Putamen (tissue), 1 donor: ENCODE results near the gene RMRP.
"Not testable (repeated sequence)": the region's sequence is repeated elsewhere in the genome, so short reads cannot be mapped to it uniquely, and the experiment has no call there.

ENCODE experiments used
- DNase-seq: peaks from one replicate; pipeline ENCODE4 v3.0.0-alpha.2; 2016; ENCODE audit warnings: low spot score

The RMRP gene

DNA sequence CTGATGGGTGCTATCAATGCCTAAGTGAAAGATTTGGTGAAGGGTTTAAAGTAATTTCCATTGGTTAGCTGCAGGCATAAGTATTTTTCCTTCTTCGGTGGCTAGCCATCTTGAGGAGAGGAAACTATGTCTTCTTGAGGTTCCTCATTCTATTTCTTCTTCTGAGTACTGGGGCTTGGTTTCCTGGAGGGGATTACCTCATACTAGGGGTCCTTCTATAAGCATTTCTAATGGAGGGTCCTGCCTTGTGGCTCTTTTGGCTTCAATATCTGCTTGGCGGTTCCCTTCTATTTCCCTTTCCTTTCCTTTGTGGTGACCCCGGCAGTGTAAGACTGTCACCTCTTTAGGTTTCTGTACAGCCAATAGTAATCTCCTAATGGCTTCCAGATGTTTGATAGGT, 16.3 kb downstream of the RMRP start:
- not testable (repeated sequence) for DNase-seq

GRCh38 chr9:35640431-35640830, 17.4 kb downstream of the RMRP start:
- not testable (repeated sequence) for DNase-seq

DNA sequence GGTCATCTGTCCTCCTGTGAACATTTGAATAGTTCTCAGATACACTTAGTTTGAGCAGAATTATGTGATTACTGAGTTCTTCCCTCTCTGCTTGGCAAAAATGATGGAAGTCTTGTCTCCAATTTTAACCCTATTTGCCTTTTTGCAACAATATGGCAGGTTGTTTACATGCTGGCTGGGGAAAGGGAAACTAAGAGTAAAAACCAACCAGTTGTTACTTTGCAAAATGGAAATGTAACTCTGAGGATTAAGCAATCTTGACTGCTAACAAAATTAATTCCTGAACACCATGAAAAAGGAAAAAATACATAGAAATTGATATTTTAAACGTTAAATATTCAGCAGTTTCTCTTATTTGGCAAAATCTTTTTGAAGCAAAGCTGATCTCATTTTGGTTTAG, 18.2 kb downstream of the RMRP start:
- no peak for DNase-seq

GRCh38 chr9:35639225-35639624, 18.6 kb downstream of the RMRP start:
- not testable (repeated sequence) for DNase-seq

DNA sequence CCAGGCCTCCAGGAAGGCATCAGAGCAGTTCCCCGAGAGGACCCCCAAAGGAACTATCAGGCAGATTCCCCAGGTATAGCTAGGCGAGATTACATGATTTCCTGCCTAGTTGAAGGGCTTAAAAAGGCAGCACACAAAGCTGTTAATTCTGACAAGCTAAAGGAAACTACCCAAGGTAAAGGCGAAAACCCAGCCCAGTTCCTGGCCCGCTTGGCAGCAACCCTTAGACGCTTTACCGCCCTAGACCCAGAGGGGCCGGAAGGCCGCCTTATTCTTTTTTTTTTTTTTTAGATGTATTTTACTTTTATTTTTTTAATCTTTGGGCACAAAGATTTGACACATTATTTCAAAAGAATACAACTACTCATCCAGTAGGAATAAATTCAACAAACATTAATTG, 19.1 kb downstream of the RMRP start:
- not testable (repeated sequence) for DNase-seq

- not testable (repeated sequence) for DNase-seq
Observed at GRCh38 chr9:35637427-35637955, 20.3 kb downstream of the RMRP start.

DNA sequence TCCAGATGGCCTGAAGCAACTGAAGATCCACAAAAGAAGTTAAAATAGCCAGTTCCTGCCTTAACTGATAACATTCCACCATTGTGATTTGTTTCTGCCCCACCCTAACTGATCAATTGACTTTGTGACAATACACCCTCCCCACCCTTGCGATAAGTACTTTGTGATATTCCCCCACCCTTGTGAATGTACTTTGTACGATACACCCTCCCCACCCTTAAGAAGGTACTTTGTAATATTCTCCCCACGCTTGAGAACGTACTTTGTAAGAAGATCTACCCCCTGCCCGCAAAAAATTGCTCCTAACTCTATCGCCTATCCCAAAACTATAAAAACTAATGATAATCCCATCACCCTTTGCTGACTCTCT, 21.0 kb downstream of the RMRP start:
- DNase-seq, result not testable (repeated sequence)

DNA sequence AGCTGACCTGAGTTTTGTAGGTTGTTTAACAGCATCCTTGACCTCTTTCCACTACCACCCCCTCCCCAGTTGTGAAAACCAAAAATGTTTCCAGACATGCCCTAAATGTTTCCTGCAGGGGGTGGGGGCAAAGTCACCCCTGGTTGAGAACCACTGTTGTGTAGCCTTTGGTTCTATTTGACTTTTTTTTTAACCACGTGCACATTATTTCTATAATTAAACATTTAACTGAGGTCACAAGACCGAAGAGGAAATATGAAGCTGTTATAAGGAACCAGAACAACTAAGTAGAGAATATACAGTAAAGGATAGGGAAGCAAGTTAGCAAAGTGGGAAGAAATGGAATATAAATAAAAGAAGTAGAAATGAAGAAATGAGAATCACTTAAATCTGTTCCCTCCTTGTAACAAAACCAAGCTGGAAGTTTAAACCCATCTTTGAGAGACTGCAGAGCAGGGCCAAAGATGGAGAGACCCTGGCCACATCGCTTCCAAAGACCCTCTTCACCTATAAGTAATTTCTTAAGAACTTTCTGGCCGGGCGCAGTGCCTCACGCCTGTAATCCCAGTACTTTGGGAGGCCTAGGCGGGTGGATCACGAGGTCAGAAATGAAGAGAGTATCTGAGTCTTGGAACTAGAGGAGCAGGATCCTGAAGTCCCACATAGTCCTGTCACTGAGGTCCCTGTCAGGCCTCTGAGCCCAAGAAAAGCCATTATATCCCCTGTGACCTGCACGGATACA, 21.5 kb downstream of the RMRP start:
- DNase-seq, result no peak

DNA sequence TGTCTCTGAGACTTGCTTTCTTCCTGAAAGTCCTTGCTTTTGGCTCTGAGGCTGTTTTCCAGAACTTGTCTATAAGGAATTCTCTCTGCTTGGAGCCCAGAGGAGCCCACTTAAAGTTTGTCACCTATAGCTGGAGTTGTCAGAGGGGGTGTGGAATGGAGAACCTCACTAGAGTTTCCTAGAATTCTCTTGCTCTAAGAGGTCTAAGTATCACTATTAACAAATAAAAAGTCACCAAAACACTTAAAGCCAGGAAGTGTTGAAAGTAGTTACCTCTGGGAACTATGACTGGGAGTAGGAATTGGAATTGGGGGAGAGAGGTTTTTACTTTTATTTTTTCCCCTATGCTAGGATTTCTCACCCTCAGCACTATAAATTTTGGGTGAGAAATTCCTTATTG, 22.1 kb downstream of the RMRP start:
- no peak for DNase-seq

DNA sequence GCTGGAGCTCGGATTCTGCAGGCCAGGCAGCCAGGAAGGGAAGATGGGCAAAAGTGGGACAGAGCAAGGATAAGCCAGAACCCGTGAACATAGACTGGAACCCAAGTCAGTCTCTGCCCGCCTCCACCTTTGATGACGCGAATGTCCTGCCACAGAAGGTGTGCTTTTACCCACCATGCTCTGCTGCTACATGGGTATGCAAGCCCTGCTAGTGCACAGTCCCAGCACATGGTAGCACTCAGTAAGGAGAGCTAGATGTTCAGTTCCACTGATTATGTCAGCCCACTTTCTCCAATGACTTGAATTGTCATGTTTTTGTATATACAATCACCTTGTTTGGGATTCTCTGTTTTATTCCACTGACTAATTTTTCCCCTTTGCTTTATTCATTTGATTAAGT, 28.2 kb downstream of the RMRP start:
- no peak for DNase-seq

DNA sequence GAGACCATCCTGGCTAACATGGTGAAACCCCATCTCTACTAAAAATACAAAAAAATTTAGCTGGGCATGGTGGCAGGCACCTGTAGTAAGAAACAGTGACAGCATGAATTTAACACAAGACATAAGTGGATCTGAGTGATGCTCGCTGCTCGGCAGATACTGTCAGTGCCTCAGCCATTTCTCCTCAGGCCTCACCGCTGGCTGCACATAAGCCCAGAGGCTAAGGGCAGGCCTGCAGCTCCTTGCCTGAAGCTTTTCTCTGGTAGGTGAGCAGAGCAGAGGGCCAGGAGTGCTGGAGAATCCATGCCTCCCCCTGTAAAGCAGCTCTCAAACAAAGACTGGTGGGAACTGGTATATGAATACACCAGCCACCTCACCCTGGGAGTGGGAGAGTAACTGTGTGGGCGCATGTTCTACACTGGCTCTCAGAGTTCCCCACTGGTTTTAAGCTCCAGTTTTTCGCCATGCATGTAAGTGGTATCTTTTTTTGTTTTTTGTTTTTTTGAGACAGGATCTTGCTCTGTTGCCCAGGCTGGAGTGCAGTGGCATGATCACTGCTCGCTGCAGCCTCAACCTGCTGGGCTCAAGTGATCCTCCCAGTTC, 29.3 kb downstream of the RMRP start:
- DNase-seq, result no peak

DNA sequence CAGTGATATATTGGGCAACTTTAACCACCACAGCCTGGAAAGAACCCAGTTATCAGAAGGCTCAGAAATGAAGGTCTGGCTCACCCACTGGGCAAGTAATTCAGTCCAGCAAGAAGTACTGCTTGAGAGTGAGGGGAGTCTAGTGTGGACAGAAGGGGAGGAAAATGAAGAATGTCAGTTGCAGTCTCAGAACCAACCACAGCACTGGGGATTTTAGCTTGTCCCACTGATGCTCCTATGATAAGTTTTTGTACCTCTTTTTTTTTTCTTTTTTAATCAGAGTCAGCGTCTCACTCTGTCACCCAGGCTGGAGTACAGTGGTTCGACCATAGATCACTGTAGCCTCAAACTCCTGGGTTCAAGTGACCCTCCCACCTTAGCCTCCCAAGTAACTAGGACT, 30.2 kb downstream of the RMRP start:
- DNase-seq, result no peak

GRCh38 chr9:35619800-35620158, 38.0 kb downstream of the RMRP start:
- DNase-seq, result no peak

- DNase-seq, result no peak
Observed at GRCh38 chr9:35618854-35619799, 38.7 kb downstream of the RMRP start.

GRCh38 chr9:35618325-35618727, 39.5 kb downstream of the RMRP start, which contains the start of gene CD72:
TSS of gene CD72 (minus strand) at chr9:35618413. CDS start at chr9:35618303, 110 bp downstream.
- DNase-seq, result no peak

GRCh38 chr9:35617548-35617947, 40.3 kb downstream of the RMRP start:
- DNase-seq, result no peak

- no peak for DNase-seq
Observed at GRCh38 chr9:35616681-35617459, 40.9 kb downstream of the RMRP start.

DNA sequence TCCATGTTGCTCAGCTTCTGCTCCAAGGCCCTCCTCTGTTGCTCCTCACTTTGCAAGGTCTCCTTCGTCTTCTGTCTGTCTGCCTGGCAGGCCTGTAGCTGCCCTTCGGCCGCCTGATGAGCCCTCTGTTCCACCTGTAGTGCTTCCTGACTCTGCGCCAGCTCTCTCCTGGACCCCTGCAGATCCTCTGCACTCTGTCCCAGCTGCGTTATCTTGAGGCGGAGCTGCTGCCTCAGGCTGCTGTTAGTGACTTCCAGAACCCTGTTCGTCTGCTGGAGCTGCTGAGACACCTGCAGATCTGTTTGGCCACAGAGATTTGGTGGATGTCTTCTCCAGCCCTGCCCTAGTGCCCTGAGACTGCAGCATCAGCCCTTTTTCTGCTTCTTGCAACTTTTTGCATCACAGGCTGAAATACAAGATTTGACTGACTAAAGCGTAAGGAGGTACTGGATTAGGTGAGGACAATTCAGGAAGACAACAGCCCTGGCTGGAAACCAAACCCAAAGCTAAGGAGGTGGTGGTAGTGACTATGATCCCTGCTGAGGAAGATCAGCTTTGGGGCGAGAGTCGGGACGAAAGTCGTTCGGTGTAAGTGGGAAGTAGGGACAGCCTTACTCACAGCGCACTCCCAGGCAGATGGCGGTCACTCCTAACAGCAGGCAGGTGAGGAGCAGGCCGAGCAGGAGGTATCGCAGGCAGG, 41.7 kb downstream of the RMRP start:
- no peak for DNase-seq

- no peak for DNase-seq
Observed at GRCh38 chr9:35612843-35613242, 45.0 kb downstream of the RMRP start.

- not testable (repeated sequence) for DNase-seq
Observed at GRCh38 chr9:35612066-35612465, 45.8 kb downstream of the RMRP start.

DNA sequence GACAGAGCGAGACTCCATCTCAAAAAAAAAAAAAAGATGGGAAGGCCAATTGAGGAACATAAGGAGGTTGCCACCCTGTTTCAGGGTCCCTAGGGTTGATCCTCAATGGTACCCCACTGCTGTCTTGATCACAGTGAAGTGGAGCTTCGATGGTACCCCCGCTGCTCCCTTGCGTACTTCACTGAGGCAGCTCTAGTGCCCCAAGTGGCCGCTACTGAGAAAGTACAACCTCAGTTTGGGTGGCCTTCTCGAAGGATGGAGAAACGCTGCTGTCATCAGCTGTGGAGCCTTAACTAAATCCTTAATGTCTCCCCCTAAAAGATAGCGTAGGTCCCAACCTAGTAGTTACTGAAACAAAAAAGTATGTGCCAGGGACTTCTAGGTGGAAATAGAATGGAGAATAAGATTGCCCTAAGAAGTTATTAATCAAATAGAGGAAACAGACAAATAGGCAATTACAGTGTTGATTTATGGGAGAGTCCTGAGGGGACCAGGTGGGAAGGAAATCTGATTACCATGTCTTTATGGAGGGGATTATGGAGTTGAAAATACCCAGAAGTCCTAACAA, 46.5 kb downstream of the RMRP start:
- DNase-seq, result peak; percentile 48
